Adrenal gland (tissue), 12 donors: ENCODE results near the gene CEP112. TPM values are rescaled to one million over a fixed set of nuclear protein-coding genes. Genes with fewer than 3 reads are reported as not detected.

ENCODE experiments used
- DNase-seq, 7 donors: peaks; one replicate each; pipeline ENCODE4 v3.0.0-alpha.2; 2019 to 2020
- H3K27ac ChIP-seq, 5 donors: fragments of 200-600 bp; sonication (generic) in 4 of 5; 1 replicate in 3 of 5; 2 replicates in 2 of 5; pipeline versions ENCODE4 v1.5.1 to v1.8.0; 2016 to 2020; ENCODE audit warnings: mild to moderate bottlenecking in 1 of 5
- H3K27me3 ChIP-seq: fragments of 200-600 bp; 2 replicates; pipeline ENCODE4 v1.8.0; 2021
- H3K36me3 ChIP-seq, 2 donors: fragments of 200-600 bp; replicated peaks in 1 of 2; 1 replicate in 1 of 2; 2 replicates in 1 of 2; pipeline versions ENCODE4 v1.5.1 to v1.8.0; 2018 to 2022
- H3K4me1 ChIP-seq, 2 donors: fragments of 200-600 bp; replicated peaks in 1 of 2; 1 replicate in 1 of 2; 2 replicates in 1 of 2; pipeline versions ENCODE4 v1.5.1 to v1.8.0; 2018 to 2021
- H3K4me3 ChIP-seq, 4 donors: fragments of 200-600 bp; sonication (generic) in 3 of 4; one replicate each; pipeline ENCODE4 v1.5.1; 2016 to 2018
- H3K9me3 ChIP-seq, 3 donors: fragments of 200-600 bp; sonication (generic) in 1 of 3; replicated peaks in 1 of 3; 1 replicate in 2 of 3; 2 replicates in 1 of 3; pipeline versions ENCODE4 v1.5.1 to v1.8.0; 2016 to 2021
- CTCF ChIP-seq, 6 experiments: fragments of 450-650 bp in 4 of 6; fragments of 200-600 bp in 2 of 6; sonication (generic) in 1 of 6; IDR thresholded peaks; 1 replicate in 5 of 6; 2 replicates in 1 of 6; pipeline versions ENCODE4 v1.5.1 to v1.8.0; 2016 to 2021; ENCODE audit warnings: antibody characterized with exemption in 6 of 6, mild to moderate bottlenecking in 2 of 6, moderate library complexity in 1 of 6
- POLR2A ChIP-seq, 2 donors: fragments of 450-650 bp; IDR thresholded peaks; one replicate each; pipeline ENCODE4 v1.6.1; 2017; ENCODE audit warnings: antibody characterized with exemption in 2 of 2, mild to moderate bottlenecking in 2 of 2, moderate library complexity in 1 of 2
- WGBS, 4 donors: extraction: QIAGEN DNeasy Blood & Tissue Kit in 2 of 4; methylation state at CpG; one replicate each; pipeline versions ENCODE4 v1.1.5 to v1.1.7; 2013 to 2017; 5-methylcytosine and 5-hydroxymethylcytosine counted together
- intact Hi-C, 2 donors: fragments of 100-400 bp; cut with DNase I; formaldehyde crosslinking; loops; one replicate each; pipeline versions ENCODE4 v1.14.1 to v1.15.0; 2022 to 2023
- polyA plus RNA-seq, 3 donors: library from polyadenylated mRNA; stranded (reverse); fragments of 200-250 nt in 2 of 3; fragments of 350-450 nt in 1 of 3; fragmentation: Illumina TruSeq in 1 of 3; extraction: RNeasy Lipid Tissue Mini Kit (QIAGEN cat#74804) in 1 of 3; gene quantifications; one replicate each; pipeline ENCODE4 v1.2.3, GENCODE V29; 2013 to 2014
- total RNA-seq, 9 donors: library from RNA; depleted of rRNA in 4 of 9; stranded (reverse); fragments of >200 nt in 4 of 9; fragments of 120-200 nt in 1 of 9; fragmentation: NEBNext Ultra II Directional in 1 of 9; extraction: Animal tissue kit (Norgen Biotek cat#: 25700) in 1 of 9; gene quantifications; one replicate each; pipeline versions ENCODE4 v1.1.0 to v1.2.4, GENCODE V29; 2013 to 2023
- donor health status: healthy with polysubstance abuse.
- donor health status: Bipolar disorder and iron deficiency.
- donor health status: DM: yes; HTN: yes; CAD: no.
- donor health status: DM: no; HTN: no; CAD: no.
- donor health status: DM: no; HTN: no; CAD: no.
- donor health status: DM: yes; HTN: yes; CAD: no.

Gene CEP112
- total and polyA plus RNA-seq, 12 donors: 4.2 to 24.1 (median 9.6) TPM

DNA sequence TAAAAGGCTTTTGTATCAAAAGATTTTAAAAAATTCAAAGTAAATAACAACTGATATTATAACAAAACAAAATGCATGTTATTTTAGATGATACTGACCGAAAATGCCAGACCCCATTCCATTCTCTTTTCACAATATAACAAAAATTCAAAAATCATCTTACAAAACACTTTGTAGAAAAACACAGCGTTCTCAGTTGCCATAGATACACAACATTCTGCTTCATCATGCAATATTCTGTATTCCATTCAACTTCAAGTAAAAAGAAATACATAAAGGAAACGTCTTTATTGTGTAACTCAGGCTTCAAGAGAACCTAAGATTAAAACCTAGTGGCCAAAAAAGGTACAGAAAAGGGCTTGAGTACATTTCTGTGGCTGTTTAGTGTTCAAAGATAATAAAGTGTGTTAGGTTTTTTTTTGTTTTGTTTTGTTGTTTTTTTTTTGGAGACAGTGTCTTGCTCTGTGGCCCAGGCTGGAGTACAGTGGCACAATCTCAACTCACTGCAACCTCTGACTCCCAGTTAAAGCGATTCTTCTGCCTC is 250.5 kb downstream of the CEP112 start:
- H3K4me1 ChIP-seq: no peaks in the 10 kb centered on the region
- 83 to 91% (median 85%) methylated on average over 4 of the region's 4 CpGs for WGBS, 4 donors

DNA sequence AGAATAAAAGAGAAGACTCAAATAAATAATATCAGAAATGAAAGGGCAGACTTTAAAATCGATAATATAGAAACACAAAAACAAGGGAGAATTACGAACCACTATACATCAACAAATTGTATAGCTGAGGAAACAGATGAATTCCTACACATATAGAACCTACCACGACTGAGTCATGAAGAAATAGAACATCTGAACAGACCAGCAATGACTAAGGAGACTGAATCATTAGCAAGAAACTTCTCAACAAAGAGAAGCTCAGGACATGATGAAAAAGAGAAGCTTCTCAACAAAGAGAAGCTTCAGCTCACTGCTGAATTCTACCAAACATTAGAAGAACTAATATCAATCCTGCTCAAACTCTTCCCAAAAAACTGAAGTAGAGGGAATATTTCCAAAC is 255.9 kb downstream of the CEP112 start:
- WGBS, 4 donors: 77 to 88% (median 84%) methylated on average over 3 of the region's 3 CpGs
- intact Hi-C loops: no loop called here
- no peak for DNase-seq
- Histone ChIP-seq H3K9me3 (peaks cover 0 to 17% (median 0%) of the 10 kb centered on the region in 3 donors), H3K36me3 (no peaks in the 10 kb centered on the region), H3K4me1 (no peaks in the 10 kb centered on the region), H3K27me3 (no peaks in the 10 kb centered on the region), H3K4me3 (no peak overlapping the region), H3K27ac (no peak overlapping the region)
- TF ChIP-seq CTCF (IDR thresholded peaks at IDR 0.05) (no peak), POLR2A (IDR thresholded peaks at IDR 0.05) (no peak)

More for the DNA sequence above, 250.5 kb downstream of the CEP112 start:
- DNase-seq: no peak
- Histone ChIP-seq H3K27ac (no peak overlapping the region), H3K36me3 (no peaks in the 10 kb centered on the region), H3K9me3 (peaks cover 0 to 6% (median 0%) of the 10 kb centered on the region in 3 donors), H3K27me3 (no peaks in the 10 kb centered on the region), H3K4me3 (no peak overlapping the region)
- intact Hi-C loops: no loop called here
- TF ChIP-seq POLR2A (IDR thresholded peaks at IDR 0.05) (no peak), CTCF (IDR thresholded peaks at IDR 0.05) (no peak)

DNA sequence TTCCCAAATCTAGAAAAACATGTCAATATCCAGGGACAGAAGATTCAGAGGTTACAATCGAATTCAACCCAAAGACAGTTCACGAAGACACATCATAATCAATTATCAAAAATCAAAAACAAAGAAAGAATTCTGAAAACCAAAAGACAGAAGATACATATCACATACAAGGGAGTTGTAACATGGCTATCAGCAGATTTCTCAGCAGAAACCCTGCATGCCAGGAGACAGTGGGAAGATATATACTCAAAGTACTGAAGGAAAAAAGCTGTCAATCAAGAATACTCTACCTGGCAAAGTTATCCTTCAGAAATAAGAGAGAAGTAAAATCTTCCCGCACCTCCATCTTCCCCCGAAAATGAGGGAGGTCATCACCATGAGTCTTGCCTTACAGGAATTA is 258.6 kb downstream of the CEP112 start:
- TF ChIP-seq POLR2A (IDR thresholded peaks at IDR 0.05) (no peak), CTCF (IDR thresholded peaks at IDR 0.05) (no peak)
- no peaks in the 10 kb centered on the region for H3K4me1 ChIP-seq
- H3K9me3 ChIP-seq: peaks cover 0 to 11% (median 0%) of the 10 kb centered on the region in 3 donors
- 73 to 98% (median 87%) methylated on average over 4 of the region's 4 CpGs for WGBS, 4 donors
- no peaks in the 10 kb centered on the region for H3K27me3 ChIP-seq
- no peaks in the 10 kb centered on the region for H3K36me3 ChIP-seq
- intact Hi-C loops: no loop called here
- no peak for DNase-seq
- no peak overlapping the region for H3K27ac ChIP-seq
- H3K4me3 ChIP-seq: no peak overlapping the region

- DNase-seq: no peak
- TF ChIP-seq POLR2A (IDR thresholded peaks at IDR 0.05): no peak
- TF ChIP-seq CTCF (IDR thresholded peaks at IDR 0.05): no peak
- intact Hi-C loops: no loop called here
- Histone ChIP-seq H3K27me3 (no peaks in the 10 kb centered on the region), H3K36me3 (no peaks in the 10 kb centered on the region), H3K4me3 (no peak overlapping the region), H3K4me1 (no peaks in the 10 kb centered on the region), H3K27ac (no peak overlapping the region), H3K9me3 (peaks cover 0 to 11% (median 0%) of the 10 kb centered on the region in 3 donors)
- 88 to 96% (median 91%) methylated on average over 3 of the region's 3 CpGs for WGBS, 4 donors
Observed at GRCh38 chr17:65931246-65932149, 260.4 kb downstream of the CEP112 start.
